Stimulated activated CD4-positive, alpha-beta T cell treated with anti-CD3 and anti-CD28 coated beads, Interleukin-15, amount 100 ng/mL, for 24 hours (primary cell): ENCODE results near the gene TRIAP1.
"Not testable (repeated sequence)": the region's sequence is repeated elsewhere in the genome, so short reads cannot be mapped to it uniquely, and the experiment has no call there.

Experiments used
- DNase-seq: peaks from one replicate; pipeline ENCODE4 v3.0.0-alpha.2; 2020

TRIAP1 gene

DNA sequence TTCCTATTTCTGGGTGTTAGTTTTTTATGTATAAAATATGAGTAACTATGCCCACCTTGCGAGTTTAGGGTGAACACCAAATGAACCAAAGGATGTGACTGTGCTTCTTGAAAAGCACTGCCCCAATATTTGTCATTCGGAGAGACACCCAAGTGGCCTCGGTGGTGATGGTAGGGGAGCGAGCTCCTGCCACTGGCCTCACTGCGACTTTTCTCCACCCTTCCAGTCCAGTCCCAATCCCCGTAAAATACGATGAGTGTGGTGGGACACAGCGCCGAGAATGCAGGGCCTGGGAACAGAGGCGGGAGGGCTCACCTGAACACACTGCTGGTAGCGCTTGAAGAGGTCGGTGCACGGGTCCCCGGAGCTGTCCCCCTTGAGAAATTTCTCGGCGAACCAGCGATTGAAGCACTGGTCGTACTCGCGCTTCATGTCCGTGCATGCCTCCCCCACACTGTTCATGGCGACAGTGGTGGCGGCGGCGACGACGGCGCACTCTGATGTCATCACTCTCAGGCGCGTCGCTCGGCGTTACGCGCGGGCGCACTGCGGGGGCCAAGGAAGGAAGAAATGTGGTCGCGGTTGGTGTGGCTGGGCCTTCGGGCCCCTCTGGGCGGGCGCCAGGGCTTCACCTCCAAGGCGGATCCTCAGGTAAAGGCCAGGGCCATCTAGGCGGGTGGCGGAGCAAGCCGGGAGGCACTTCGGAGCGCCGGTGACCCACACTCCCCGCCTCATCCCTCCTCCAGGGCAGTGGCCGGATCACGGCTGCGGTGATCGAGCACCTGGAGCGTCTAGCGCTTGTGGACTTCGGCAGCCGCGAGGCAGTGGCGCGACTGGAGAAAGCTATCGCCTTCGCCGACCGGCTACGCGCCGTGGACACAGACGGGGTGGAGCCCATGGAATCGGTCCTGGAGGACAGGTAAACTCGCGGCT is at the start of gene TRIAP1, which contains the start of gene GATC:
TRIAP1 (minus strand) TSS at position 474 of the 933 bp plus-strand sequence; CDS start at position 462, 12 bp downstream.
GATC (plus strand) TSS at position 534 of the 933 bp plus-strand sequence; CDS start at position 571, 37 bp downstream.
- peak; percentile 91 for DNase-seq

DNA sequence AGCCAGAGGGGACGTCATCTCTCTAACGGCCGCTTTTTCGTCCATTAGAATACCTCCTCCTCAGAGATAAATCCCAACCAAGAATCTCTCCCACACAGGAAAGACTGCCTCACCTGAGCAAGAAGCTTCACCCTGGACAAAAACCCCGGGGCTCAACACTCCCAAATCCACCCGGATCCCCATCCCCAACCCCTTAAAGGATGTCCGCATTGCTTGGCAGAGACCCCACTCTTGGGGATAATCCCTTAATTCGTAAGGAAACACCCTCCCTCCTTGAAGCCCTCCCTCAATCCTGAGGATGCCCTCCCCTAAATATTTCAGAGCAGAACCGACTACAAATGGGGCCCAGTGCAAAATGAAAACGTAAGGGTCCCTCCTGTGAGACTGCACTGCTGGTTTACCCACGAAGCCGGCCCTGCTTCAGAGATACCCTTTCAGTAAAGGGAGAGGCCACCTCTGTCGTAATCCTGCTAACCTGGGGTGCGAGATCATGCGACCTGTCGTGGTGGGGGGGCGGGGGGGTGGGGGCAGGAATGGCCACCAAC is 49.1 kb upstream of the TRIAP1 start:
- DNase-seq: no peak

DNA sequence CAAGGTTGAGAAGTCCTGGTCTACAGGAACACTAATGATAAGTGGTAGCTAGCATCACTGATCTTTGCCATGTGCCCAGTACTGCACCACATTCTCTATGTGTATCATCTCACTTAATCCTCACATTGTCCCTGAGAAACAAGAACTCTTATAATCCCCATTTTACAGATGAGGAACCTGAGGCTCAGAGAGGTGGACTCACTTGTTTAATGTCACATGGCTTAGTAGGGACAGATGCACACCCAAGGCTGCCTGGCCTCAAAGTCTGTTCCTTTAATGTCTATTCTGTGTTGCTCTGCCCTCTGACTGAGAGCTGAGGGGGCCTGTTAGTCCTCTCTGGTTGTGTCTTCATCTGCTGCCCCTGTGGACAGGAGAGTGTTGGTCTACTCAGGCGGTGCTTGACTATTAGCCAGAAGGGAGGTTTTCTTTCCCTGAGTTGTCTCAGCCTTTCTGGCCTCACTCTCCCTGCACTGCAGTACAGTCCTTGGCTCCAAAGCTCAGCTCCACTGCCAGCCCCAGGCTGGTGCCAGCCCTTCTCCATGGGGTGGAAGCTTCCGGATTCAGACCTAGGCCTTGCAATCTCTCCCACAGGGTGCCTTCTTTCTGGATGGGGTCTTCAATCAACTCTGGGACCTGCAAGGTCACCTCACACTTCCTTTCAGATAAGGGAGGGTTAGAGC is 44.8 kb upstream of the TRIAP1 start:
- DNase-seq: no peak

DNA sequence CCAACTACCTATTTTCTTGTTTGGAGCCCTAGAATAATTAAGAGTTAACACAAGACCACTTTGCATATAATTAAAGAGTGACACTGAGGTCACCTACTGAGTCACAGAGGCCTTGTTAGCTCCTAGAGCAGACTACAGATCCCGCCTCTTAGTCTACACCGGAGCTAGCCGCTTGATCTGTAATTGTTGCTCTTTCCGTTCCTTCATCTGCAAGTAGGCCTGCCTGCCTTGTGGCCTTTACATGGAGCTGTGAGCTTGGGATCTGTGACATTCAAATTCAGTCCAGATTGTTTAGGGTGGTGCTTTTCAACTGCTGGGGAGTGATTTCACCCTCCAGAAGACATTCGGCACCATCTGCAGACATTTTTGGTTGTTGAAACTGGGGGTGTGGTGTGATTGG is 44.1 kb upstream of the TRIAP1 start:
- DNase-seq: no peak

DNA sequence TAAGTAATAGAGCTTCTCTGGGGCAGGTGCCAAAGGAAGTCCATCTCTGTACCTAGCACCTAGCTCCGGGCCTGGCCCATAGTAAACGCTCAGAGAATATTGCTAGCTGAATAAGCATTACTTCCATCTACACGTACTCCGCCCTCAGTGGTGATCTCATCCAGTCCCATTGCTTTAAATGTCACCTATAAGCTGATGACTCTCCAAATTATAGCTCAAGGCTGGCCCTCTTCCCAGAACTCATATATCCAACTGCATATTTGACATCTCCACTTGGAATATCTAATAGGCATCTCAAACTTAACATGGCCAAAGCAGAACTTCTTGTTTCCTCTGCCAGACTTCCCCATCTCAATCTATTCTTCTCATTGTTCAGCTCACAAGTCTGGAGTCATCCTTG is 42.8 kb upstream of the TRIAP1 start:
- DNase-seq: no peak

DNA sequence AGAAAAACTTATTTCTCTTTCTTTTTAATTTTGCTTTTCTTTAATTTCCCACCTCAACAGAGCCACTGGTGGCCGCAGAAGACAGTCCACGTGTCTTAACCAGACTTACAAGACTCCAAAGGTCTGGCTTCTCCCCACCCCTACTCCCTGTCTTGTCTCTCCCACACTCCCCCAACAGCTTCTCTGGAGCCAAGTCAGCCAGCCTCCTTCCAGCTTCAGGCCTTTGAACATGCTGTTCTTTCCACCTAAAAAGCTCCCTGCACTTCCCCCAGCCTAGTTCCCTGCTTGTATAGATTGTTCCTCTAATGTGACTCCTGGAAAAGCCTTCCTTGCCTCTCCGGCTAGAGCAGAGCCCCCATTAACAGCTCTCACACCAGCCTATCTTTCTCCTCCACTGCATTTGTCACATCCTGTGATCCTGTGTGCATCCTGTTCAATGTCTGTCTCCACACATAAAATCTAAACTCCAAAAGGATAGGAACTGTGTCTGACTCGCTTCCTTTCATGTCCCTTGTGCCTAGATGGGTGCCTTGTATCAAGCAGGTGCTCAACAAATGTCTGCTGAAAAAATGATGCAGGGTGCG is 42.0 kb upstream of the TRIAP1 start:
- DNase-seq: no peak

DNA sequence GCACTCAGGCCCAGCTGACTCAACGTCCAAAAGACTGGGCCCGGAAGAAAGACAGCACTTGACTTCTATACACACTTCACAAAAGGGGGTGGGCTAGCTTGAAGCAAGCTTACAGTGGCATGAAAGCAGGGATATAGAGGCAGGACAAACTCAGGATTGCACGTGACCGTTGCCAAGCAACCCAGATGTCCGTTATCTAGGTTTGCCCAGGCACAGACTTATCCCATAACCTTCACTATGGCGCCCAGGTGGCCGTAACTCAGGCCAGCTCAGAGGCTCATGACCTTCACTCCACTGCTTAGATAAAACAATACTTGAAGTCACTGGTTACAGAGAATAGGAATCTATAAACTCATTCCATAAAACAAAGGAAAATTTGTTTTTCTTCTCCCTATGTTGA is 41.4 kb upstream of the TRIAP1 start:
- DNase-seq: not testable (repeated sequence)

DNA sequence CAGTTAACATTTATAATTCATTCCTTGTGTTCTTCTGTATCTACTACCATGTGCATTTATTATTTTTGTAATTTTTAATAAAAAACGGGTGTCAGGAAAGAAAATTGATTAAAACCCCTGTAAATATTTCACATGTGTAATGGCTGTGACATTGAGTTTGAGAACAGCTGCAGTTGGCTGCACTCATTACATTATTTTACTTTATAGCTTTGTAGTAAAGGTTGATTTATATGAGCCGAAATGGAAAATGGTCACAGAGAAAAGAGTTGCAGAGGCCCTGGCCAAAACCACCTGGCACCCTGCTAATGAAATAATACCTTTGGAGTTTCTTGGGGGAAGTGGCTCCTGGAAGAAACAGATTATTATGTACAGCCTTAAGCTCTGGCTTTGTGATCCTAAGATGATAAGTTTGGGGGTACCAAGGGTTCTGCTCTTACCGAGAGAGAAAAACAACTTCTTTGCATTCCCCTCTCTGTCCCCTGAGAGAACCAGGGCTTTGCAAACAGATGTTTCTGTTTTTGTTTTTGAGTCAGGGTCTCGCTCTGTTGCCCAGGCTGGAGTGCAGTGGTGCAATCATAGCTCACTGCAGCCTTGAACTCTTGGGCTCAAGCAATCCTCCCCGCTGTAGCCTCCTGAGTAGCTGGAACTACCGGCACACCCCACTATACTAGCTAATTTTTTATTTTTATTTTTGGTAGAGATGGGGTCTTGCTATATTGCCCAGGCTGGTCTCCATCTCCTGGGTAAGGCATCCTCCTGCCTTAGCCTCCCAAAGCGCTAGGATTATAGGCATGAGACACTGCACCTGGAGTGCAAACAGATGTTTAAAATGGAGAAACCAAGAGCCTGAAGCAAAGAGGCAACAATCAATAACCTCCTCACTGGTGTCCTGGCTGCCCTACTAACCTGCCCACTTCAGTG is 40.0 kb upstream of the TRIAP1 start:
- no peak for DNase-seq

DNA sequence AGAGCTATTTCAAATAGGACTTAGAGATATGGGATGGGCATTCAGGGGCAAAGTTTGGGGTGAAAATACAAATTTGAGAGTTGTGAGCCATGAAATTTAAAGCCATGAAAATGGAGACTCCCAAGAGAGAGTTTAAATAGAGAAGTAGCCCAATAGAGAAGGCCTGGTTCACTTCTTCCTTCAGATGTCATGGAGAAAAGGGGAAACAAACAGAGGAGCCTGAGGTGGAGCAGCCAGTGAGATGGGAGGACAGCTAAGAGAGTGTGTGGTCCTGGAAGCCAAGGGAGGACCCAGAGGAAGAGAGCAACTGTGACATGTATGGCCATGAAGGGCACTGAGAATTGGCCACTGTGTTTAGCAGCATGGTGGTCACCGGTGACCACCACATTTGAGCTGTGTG is 37.4 kb upstream of the TRIAP1 start:
- no peak for DNase-seq

DNA sequence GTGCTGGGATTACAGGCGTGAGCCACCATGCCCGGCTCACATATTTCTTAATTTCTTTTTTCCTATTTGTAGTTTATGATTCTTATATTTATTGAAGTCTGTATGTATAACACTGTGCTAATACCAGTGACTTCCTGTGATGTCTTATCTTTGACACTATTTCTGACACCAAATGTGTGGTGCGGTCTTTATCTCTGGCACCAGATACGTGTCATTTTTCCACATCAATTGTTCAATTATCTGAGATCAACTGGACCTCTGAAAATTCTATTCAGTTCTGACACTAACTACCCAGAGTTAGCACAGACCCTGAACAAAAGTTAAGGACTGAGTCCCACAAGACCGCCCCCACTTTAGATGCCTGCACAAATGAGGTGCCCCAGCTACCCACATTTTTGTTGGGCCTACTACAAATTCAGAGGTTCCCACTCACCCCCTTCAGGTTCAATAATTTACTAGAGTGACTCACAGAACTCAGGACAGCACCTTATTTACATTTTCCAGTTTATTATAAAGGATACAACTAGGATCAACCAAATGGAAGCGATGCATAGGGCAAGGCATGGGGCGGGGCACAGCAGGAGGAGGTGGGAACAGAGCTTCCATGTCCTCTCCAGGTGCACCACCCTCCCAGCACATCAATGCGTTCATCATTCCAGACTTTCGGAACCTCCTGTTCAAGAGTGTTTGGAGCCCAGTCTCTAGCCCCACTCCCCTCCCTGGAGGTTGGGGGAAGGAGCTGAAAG is 35.0 kb upstream of the TRIAP1 start:
- no peak for DNase-seq

DNA sequence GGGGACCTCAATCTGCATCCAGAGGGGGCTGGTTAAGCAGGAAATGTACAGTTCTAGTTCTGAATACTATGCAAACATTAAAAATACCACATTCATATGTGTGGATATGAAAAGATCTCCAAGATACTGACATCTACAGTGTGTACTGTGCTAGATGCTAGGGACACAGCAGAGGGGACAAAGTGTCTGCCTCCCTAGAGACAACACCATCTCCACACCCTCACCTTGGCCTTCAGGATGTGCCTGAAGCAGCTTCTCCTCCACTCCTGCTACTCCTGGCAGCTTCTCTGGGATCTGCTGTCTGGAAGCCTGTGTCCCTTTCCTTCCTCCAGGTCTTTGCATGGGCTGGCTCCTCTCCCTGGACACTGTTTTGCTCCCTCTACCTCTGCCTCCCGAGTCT is 34.0 kb upstream of the TRIAP1 start:
- no peak for DNase-seq

DNA sequence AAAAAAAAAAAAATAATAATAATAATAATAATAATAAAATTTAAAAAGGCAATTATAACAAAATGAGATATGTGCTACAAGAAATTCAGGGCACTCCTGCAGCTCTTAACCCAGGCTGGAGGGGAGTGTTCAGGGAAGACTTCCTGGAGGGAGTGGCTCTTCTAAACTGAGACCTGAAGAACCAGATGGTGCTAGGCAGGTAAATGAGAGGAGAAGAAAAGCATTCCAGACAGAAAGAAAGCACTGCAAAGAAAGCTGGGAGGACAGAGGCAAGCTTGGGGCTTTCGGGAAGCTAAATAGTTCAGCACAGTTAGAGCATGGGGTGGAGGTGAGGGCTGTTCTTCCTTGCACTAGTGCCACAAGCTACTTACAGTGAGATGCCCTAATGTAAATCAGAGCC is 33.3 kb upstream of the TRIAP1 start:
- DNase-seq: no peak

DNA sequence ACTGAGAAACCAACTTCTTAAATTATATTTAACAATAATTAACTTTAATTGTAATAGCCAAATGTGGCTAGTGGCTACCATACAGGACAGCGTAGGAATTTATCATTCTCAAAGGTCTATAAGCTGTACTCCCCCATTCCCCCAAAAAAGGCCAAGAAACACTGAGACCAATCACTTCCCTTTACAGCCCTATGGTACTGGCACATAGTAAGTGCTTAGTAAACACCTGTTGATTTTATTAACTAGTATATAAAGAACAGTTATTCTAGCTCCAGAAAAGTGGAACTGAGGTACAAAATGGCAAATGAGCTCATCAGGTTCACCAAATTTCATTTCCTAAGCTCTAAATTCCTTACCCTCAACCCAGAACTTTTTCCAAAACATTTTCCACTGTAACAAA is 29.5 kb upstream of the TRIAP1 start:
- no peak for DNase-seq

DNA sequence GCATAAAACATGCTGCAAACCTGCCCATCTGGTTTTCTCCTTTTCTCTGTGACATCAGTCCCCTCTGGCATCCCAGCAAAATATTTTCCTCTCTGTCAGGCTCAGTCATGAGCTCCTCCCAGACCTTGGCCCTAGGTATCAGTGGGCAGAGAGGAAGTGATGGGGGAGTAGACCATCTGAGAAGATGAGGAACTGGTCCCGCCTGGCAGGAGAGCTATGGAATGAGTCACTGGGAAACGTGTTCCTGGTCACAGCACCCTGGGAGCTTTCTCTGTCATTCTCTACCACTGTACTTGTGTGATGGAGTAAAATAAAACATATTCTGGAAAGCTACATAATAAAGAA is 28.4 kb upstream of the TRIAP1 start:
- DNase-seq: no peak

DNA sequence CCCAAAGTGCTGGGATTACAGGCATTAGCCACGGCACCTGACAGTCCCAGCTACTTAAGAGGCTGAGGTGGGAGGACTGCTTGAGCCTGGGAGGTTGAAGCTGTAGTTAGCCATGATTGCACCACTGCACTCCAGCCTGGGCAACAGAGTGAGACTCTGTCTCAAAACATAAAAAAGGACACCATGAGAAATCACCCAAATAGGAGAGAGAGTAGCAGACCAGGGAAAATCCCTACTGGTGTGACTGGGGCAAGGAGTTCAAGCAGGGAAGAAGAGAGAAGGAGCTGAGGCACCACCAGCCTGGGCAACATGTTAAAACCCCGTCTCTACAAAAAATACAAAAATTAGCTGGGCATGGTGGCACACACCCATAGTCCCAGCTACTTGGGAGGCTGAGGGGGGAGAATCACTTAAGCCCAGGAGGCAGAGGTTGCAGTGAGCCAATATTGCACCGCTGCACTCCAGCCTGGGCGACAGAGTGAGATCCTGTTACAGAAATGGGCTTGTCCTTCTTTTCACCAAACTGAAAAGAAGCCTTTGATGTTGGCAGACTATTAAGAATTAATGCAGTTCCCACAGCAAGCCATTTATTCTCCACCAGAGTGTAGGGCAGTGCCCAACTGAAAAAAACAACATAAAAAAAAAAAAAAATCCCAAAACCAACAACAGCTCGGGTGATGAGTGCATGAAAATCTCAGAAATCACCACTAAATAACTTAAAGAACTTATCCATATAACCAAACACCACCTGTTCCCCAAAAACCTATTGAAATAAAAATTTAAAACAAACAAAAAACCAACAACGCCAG is 27.8 kb upstream of the TRIAP1 start:
- no peak for DNase-seq

DNA sequence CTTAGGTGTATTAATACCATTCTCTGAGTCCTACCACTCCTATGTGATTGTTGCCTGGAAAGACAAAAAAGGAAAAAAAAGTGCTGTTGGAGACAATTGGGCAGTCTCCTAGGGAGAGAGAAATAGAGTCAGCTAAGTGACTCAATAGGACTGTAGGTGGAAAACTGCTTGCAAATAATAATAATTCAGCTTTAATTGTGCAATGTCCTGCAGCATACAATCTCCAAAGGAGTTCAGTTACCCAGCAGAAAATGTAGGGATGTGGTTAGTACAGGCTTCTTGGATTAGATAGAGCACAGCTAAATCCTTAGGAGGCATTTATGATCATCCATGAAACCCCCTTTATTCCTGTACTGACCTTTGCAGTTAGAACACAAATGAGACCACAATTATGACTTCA is 26.3 kb upstream of the TRIAP1 start:
- no peak for DNase-seq

DNA sequence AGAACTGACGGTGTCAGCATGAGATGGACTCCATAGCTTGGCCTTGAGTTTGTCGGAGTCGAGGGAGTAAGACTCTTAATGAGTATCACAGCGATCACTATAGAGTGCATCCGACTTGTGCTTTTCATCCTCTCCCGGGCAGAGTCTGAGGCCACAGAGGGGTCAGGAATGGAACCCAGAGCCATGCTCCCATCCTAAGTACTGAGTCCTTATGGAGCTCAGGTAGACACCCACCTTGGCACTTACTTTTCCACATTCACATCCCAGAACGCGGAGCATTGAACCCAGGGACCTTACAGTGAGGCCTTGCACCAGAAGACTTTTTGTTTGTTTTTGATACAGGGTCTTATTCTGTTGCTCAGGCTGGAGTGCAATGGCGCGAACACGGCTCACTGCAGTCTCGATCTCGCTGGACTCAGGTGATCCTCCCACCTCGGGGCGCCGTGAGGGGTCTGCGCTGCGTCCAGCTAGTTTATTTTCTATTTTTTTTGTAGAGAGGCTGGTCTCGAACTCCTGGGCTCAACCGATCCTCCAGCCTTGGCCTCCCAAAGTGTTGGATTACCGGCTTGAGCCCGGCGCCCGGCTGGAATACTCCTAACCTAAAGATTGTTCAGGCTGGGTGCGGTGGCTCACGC is 24.1 kb upstream of the TRIAP1 start:
- no peak for DNase-seq

DNA sequence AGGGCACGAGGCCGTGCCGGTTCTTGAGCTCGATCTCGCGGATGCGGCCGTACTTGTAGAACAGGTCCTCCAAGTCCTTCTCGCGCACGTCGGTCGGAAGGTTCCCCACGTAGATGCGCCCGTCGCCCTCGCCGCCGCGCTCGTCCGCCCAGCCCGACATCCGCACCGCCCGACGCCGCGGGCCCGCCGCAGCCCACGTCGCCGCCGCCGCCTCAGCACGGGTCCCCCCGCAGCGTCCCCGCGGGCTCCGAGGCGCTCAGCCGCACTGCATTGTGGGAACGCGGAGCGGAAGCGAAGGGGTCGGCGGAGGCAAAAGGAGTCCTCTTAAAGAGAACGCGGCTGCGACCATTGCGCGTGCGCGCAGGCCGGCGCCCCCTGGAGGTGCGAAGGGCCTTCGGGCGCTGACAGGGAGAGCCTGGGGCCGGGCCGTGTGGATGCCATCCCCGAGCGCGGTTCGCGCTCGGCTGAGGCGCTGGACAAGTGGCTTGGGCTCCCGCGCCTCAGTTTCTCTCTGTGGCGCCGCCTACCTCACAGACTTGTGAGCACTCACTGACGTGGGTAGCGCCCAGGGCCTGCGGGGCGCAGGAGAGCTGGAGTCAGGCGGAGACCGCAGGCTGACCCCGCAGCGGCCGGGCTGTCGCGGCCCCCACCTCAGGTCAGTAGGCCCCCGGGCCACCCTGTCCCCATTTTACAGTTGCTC is 23.4 kb upstream of the TRIAP1 start, which contains the start of gene SRSF9:
SRSF9 (minus strand) TSS at position 299 of the 700 bp plus-strand sequence; CDS start at position 160, 139 bp downstream.
- peak; percentile 97 for DNase-seq

DNA sequence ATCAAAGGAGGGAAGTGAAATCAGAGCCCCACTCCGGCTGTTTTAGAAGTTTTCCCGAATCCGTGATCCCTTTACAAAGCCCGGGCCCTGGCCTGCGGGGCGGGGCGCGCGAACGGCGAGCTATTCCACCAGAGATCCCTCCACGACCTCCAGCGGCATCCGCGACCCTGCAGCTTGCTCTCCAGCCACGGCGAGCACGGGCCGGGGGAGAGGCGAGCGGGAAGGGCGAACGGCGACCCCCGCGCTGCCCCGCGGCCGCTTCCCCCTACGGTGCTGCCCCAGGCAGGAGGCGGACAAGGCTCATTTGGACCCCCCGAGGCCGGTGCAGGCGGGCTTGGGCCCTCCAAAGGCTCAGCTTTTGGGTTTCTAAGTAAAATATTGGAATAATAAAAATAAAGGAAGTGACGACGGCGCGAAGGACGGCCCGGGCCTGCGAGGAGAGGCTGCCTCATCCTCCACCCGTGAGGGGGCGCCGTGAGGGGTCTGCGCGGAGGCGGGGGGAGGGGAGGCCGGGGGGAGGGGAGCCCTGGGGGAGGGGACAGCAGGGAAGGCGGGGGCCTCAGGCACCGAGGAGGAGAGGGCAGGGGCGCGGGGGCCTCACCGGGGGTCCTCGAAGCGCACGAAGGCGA is 22.8 kb upstream of the TRIAP1 start:
- DNase-seq: peak; percentile 44
